Heart left ventricle (tissue), 16 donors: Measurements from ENCODE around the gene TBL1X. TPM values are rescaled to one million over a fixed set of nuclear protein-coding genes. Genes with fewer than 3 reads are reported as not detected.

Experiments
- ATAC-seq, 4 donors: fragments of 200-7000 bp; cut with Tn5 transposase; one replicate each; pipeline ENCODE4 v1.9.1; 2020 to 2022; ENCODE audit warnings: moderate library complexity in 4 of 4, mild to moderate bottlenecking in 3 of 4, moderate number of reproducible peaks in 1 of 4
- DNase-seq, 5 donors: peaks; one replicate each; pipeline ENCODE4 v3.0.0-alpha.2; 2020
- H3K27ac ChIP-seq, 12 donors: fragments of 200-600 bp; sonication (generic) in 4 of 12; one replicate each; pipeline versions ENCODE4 v1.5.0 to v1.8.0; 2016 to 2022; ENCODE audit warnings: mild to moderate bottlenecking in 2 of 12
- H3K27me3 ChIP-seq, 9 donors: fragments of 200-600 bp; sonication (generic) in 2 of 9; one replicate each; pipeline versions ENCODE4 v1.5.1 to v1.8.0; 2016 to 2022; ENCODE audit warnings: mild to moderate bottlenecking in 3 of 9
- H3K36me3 ChIP-seq, 9 donors: fragments of 200-600 bp; sonication (generic) in 2 of 9; one replicate each; pipeline versions ENCODE4 v1.5.0 to v1.8.0; 2018 to 2022; ENCODE audit warnings: mild to moderate bottlenecking in 2 of 9
- H3K4me1 ChIP-seq, 12 donors: fragments of 200-600 bp; sonication (generic) in 4 of 12; one replicate each; pipeline versions ENCODE4 v1.5.0 to v1.8.0; 2016 to 2022; ENCODE audit warnings: mild to moderate bottlenecking in 3 of 12
- H3K4me3 ChIP-seq, 12 donors: fragments of 200-600 bp; sonication (generic) in 4 of 12; one replicate each; pipeline versions ENCODE4 v1.5.0 to v1.8.0; 2017 to 2022; ENCODE audit warnings: mild to moderate bottlenecking in 9 of 12, moderate library complexity in 4 of 12
- H3K9me3 ChIP-seq, 12 donors: fragments of 200-600 bp; sonication (generic) in 4 of 12; one replicate each; pipeline versions ENCODE4 v1.5.0 to v1.8.0; 2016 to 2022; ENCODE audit warnings: mild to moderate bottlenecking in 1 of 12
- POLR2A ChIP-seq, 2 donors: fragments of 450-650 bp; IDR thresholded peaks; one replicate each; pipeline ENCODE4 v1.6.1; 2017; ENCODE audit warnings: antibody characterized with exemption in 2 of 2, mild to moderate bottlenecking in 2 of 2, moderate library complexity in 2 of 2
- WGBS, 4 donors: extraction: QIAGEN DNeasy Blood & Tissue Kit in 2 of 4; methylation state at CpG; one replicate each; pipeline versions ENCODE4 v1.1.5 to v1.1.7; 2013 to 2018; 5-methylcytosine and 5-hydroxymethylcytosine counted together
- intact Hi-C, 10 donors: fragments of 100-400 bp; cut with DNase I; formaldehyde crosslinking; loops; one replicate each; pipeline versions ENCODE4 v1.11.1 to v1.14.2; 2022
- polyA plus RNA-seq, 2 donors: library from polyadenylated mRNA; stranded (reverse); fragments of 200-250 nt; gene quantifications; one replicate each; pipeline ENCODE4 v1.2.3, GENCODE V29; 2013
- total RNA-seq, 9 donors: library from RNA; depleted of rRNA in 2 of 9; stranded (reverse); fragments of >200 nt in 2 of 9; fragmentation: NEBNext Ultra II Directional in 3 of 9; extraction: Animal tissue kit (Norgen Biotek cat#: 25700) in 3 of 9; gene quantifications; one replicate each; pipeline versions ENCODE4 v1.1.0 to v1.2.4, GENCODE V29; 2016 to 2023
- TF ChIP-seq, protein P1 (sequence below), 12 donors: fragments of 200-600 bp; sonication (generic) in 4 of 12; IDR thresholded peaks; one replicate each; pipeline versions ENCODE4 v1.5.0 to v1.8.0; 2018 to 2022; ENCODE audit warnings: antibody characterized with exemption in 12 of 12, mild to moderate bottlenecking in 5 of 12
- donor health status: ischemic (EF 13 %, LVEDD 7.1; RV severe dilation, severe dysfunction).
- donor health status: healthy with polysubstance abuse.
- donor health status: DM: no; HTN: yes; CAD: no.
- donor health status: DM: no; HTN: no; CAD: no.
- donor health status: ischemic (EF 25% LVEDD 6.9; RV normal size, moderate dysfunction).
- donor health status: ischemic (EF 25% LVEDD 5.7; RV mildly dilated, moderate dysfunction).
- donor health status: healthy.
- donor health status: DM: yes; HTN: yes; CAD: no.
- donor health status: ischemic (EF 35%, LVEDD 5.7; RV mildly dilated, moderate dysfunction).
- donor health status: nonischemic (EF 11% LVEDD 7.7; RV severe dilation, severe dysfunction).
- donor health status: DM: yes; HTN: yes; CAD: no.
- donor health status: PGD.
- donor health status: ischemic (EF 29% LVEDD 5.4; RV normal size, mild dysfunction).
- donor health status: nonischemic (EF 23%, LVEDD 6.1; RV moderate dilation, normal function).

The TBL1X gene
- total and polyA plus RNA-seq, 11 donors: 2.4 to 30.7 (median 9.7) TPM

DNA sequence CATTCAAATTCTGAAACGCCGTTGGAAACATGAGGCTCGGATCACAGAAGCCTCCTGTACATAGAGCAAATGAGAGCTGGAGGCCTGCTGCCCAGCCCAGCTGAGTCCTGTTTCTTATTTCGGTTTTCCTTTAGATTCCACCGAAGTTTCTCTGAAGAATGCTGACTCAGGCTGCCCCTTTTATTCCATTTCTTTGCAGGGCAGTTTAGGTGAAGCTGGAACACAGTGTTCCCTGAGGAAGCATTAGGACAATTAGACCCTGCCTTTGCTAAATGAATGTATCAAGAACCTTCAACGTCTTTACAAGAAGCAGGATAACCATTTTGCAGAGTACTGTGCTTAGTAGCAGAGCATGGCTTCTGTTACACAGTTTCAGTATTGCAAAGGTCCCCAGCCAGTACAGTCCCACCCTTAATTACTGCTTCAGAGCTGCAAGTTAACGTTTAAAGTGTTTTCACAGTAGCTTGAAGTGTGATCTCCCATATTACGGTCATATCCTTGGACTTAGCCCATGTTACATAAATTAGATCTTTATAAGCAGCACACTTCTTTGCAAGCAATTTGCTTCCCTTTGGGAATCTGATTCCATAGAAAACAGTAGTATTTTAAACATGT lies 117.0 kb downstream of the TBL1X start:
- intact Hi-C loops: no loop called here
- Histone ChIP-seq H3K27ac (no peak overlapping the region), H3K4me3 (no peak overlapping the region), H3K4me1 (peaks cover 0 to 15% (median 0%) of the 10 kb centered on the region in 12 donors), H3K27me3 (peaks cover 0 to 4% (median 0%) of the 10 kb centered on the region in 9 donors), H3K36me3 (no peaks in the 10 kb centered on the region), H3K9me3 (no peaks in the 10 kb centered on the region)
- ATAC-seq (no peak), DNase-seq (no peak)
- WGBS, 4 donors: 51 to 72% (median 59%) methylated on average over 8 of the region's 8 CpGs
- TF ChIP-seq POLR2A (IDR thresholded peaks at IDR 0.05): no peak
- TF ChIP-seq, protein P1, sequence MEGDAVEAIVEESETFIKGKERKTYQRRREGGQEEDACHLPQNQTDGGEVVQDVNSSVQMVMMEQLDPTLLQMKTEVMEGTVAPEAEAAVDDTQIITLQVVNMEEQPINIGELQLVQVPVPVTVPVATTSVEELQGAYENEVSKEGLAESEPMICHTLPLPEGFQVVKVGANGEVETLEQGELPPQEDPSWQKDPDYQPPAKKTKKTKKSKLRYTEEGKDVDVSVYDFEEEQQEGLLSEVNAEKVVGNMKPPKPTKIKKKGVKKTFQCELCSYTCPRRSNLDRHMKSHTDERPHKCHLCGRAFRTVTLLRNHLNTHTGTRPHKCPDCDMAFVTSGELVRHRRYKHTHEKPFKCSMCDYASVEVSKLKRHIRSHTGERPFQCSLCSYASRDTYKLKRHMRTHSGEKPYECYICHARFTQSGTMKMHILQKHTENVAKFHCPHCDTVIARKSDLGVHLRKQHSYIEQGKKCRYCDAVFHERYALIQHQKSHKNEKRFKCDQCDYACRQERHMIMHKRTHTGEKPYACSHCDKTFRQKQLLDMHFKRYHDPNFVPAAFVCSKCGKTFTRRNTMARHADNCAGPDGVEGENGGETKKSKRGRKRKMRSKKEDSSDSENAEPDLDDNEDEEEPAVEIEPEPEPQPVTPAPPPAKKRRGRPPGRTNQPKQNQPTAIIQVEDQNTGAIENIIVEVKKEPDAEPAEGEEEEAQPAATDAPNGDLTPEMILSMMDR (IDR thresholded peaks at IDR 0.05): no peak

DNA sequence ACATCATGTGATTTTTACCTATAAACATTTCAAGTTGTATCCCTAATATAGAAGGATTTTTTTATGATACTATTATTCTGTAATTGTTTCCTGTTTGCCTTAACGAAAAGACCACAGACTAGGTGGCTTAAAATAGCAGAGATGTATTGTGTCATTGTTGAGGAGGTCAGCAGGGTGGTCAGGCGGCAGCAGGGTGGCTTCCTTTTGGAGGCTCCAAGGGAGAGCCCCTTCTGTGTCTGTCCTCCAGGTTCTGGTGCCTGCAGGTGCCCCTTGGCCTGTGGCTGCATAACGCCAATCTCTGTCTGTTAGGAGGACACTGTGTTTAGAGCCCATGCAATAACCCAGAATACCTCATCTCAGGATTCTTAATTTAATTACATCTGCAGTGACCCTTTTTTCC lies 118.1 kb downstream of the TBL1X start:
- DNase-seq (no peak), ATAC-seq (no peak)
- 48 to 70% (median 63%) methylated on average over 3 of the region's 3 CpGs for WGBS, 4 donors
- H3K4me3 ChIP-seq: no peak overlapping the region
- H3K9me3 ChIP-seq: no peaks in the 10 kb centered on the region
- no peak for TF ChIP-seq POLR2A (IDR thresholded peaks at IDR 0.05)
- TF ChIP-seq, protein P1 (IDR thresholded peaks at IDR 0.05): no peak
- H3K27me3 ChIP-seq: peaks cover 0 to 4% (median 0%) of the 10 kb centered on the region in 9 donors
- intact Hi-C loops: no loop called here
- H3K36me3 ChIP-seq: no peaks in the 10 kb centered on the region
- H3K27ac ChIP-seq: no peak overlapping the region
- peaks cover 0 to 15% (median 0%) of the 10 kb centered on the region in 12 donors for H3K4me1 ChIP-seq

DNA sequence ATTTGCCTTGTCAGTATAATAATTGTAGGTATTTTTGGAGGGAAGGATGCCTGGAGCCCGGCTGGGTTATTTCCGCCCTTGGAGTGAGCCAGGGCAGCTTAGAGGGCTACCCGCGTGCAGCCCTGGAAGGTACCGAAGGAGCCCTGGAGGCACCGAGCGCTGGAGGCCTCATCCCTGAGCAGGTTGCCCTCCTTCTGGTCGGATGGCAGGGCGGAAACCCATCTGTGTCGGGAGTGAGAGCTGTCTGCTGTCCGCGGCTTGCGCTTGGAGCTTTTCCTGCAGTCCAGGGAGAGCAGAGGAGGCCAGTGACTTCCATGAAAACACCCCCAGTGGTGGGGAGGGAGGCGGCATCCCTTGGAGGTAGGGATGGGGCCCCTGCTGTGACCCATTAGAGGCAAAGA lies 122.1 kb downstream of the TBL1X start:
- Histone ChIP-seq H3K4me3 (no peak overlapping the region), H3K27me3 (peaks cover 0 to 9% (median 0%) of the 10 kb centered on the region in 9 donors), H3K27ac (no peak overlapping the region), H3K9me3 (no peaks in the 10 kb centered on the region), H3K4me1 (peaks cover 0 to 10% (median 0%) of the 10 kb centered on the region in 12 donors), H3K36me3 (no peaks in the 10 kb centered on the region)
- peak in 1 of 5 donors; percentile 41 for DNase-seq
- intact Hi-C loops: no loop called here
- peak in 3 of 4 donors; percentile 76 to 84 (median 79) for ATAC-seq
- TF ChIP-seq, protein P1 (IDR thresholded peaks at IDR 0.05): no peak
- no peak for TF ChIP-seq POLR2A (IDR thresholded peaks at IDR 0.05)
- 45 to 61% (median 50%) methylated on average over 12 to 14 of the region's 14 CpGs for WGBS, 4 donors

DNA sequence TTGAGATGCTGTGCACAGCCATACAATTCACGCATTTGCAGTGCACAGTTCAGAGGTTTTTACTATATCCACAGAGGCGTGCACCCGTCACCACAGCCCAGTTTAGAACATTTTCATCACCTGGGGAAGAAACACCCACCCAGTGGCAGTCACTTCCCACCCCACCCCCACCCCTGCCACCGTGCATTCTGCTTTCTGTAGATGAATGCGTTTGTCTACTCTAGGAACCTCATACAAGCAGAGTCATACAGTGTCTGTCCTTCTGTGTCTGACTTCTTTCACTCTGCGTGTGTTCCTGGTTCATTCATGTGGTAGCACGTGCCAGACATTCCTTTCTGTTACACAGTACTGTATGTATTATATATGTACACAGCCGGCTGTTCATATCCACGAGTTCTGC lies 122.8 kb downstream of the TBL1X start:
- TF ChIP-seq POLR2A (IDR thresholded peaks at IDR 0.05): no peak
- TF ChIP-seq, protein P1 (IDR thresholded peaks at IDR 0.05): no peak
- Histone ChIP-seq H3K9me3 (no peaks in the 10 kb centered on the region), H3K4me3 (no peak overlapping the region), H3K4me1 (peaks cover 0 to 5% (median 0%) of the 10 kb centered on the region in 12 donors), H3K27me3 (peaks cover 0 to 7% (median 0%) of the 10 kb centered on the region in 9 donors), H3K27ac (no peak overlapping the region), H3K36me3 (no peaks in the 10 kb centered on the region)
- no peak for ATAC-seq
- intact Hi-C loops: no loop called here
- no peak for DNase-seq
- 74 to 81% (median 78%) methylated on average over 9 of the region's 9 CpGs for WGBS, 4 donors
